ENCODE measurements around the gene SSU72. TPM values are rescaled to one million over a fixed set of nuclear protein-coding genes. Genes with fewer than 3 reads are reported as not detected.
"Not testable (repeated sequence)": the region's sequence is repeated elsewhere in the genome, so short reads cannot be mapped to it uniquely, and the experiment has no call there.

SSU72 gene
- total RNA-seq, 1 donor from 2014 or later = 116 TPM

GRCh38 chr1:1507305-1507704 is 67.4 kb downstream of the SSU72 start:
- no peak for DNase-seq (ENCODE audit: low spot score)

DNA sequence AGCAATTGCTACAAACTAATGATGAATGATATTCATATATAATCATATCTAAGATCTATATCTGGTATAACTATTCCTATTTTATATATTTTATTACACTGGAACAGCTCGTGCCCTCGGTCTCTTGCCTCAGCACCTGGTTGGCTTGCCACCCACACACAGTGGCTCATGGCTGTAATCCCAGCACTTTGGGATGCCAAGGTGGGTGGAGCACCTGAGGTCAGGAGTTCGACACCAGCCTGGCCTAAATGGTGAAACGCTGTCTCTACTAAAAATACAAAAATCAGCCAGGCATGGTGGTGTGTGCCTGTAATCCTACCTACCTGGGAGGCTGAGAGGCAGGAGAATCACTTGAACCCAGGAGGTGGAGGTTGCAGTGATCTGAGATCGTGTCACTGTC is 68.9 kb downstream of the SSU72 start:
- not testable (repeated sequence) for DNase-seq (ENCODE audit: low spot score)

GRCh38 chr1:1505366-1505798 is 69.3 kb downstream of the SSU72 start:
- not testable (repeated sequence) for DNase-seq (ENCODE audit: low spot score)

- DNase-seq (ENCODE audit: low spot score) = peak; percentile 74
Observed at GRCh38 chr1:1504777-1505365, 69.8 kb downstream of the SSU72 start.

DNA sequence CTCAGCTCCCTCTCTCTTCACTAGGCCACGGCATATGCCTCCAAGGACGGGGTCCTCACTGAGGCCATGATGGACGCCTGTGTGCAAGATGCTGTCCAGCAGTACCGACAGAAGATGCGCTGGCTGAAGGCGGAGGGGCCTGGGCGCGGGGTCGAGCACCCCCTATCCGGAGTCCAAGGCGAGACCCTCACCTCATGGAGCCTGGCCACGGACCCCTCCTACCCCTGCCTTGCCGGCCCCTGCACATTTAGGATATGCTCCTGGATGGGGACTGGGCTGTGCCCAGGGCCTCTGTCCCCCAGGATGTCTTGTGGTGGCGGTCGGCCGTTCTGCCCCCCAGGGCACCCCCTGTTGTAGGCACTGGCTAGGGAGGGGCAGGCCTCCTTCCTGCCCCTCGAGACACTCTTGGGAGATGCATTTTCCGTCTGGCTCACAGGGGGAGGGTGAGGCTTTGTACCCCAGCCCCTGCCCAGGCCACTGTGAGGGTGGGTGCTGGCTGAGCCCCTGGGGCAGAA is 79.1 kb downstream of the SSU72 start:
- DNase-seq (ENCODE audit: low spot score) = not testable (repeated sequence)

- DNase-seq (ENCODE audit: low spot score) = not testable (repeated sequence)
Observed at GRCh38 chr1:1494311-1494710, 80.4 kb downstream of the SSU72 start.

Other genes starting within 250 kb of the SSU72 start
- 0.42 TPM for gene TAS1R3, start 243.6 kb downstream of the SSU72 start, total RNA-seq
- gene DVL1, start 225.4 kb downstream of the SSU72 start, total RNA-seq = 52.8 TPM
- gene MXRA8, start 216.3 kb downstream of the SSU72 start, total RNA-seq = 41.9 TPM
- 102 TPM for gene AURKAIP1, start 199.7 kb downstream of the SSU72 start, total RNA-seq
- 259 TPM for gene CCNL2, start 175.5 kb downstream of the SSU72 start, total RNA-seq
- gene MRPL20, start 167.6 kb downstream of the SSU72 start, total RNA-seq = 145 TPM
- gene ANKRD65, start 153.6 kb downstream of the SSU72 start, total RNA-seq = 40.9 TPM
- 83.3 TPM for gene VWA1, start 139.2 kb downstream of the SSU72 start, total RNA-seq
- gene ATAD3C, start 125.2 kb downstream of the SSU72 start, total RNA-seq = 8.0 TPM
- gene ATAD3B, start 103.1 kb downstream of the SSU72 start, total RNA-seq = 42.6 TPM
- gene ATAD3A, start 62.7 kb downstream of the SSU72 start, total RNA-seq = 26.3 TPM
- 2.9 TPM for gene TMEM240, start 34.2 kb downstream of the SSU72 start, total RNA-seq
- 4.1 TPM for gene FNDC10, start 25.3 kb upstream of the SSU72 start, total RNA-seq
- 64.5 TPM for gene MIB2, start 40.6 kb upstream of the SSU72 start, total RNA-seq
- 16.6 TPM for gene MMP23B, start 57.3 kb upstream of the SSU72 start, total RNA-seq
- gene CDK11B, start 84.1 kb upstream of the SSU72 start, total RNA-seq = 20.2 TPM
- gene SLC35E2B, start 117.9 kb upstream of the SSU72 start, total RNA-seq = 42.8 TPM
- gene CDK11A, start 149.5 kb upstream of the SSU72 start, total RNA-seq = 34.0 TPM
- gene NADK, start 203.6 kb upstream of the SSU72 start, total RNA-seq = 80.3 TPM

Data from ureter (tissue), 1 donor.